GM12878 (cell line): ENCODE results near the gene CAPZB. TPM values are rescaled to one million over a fixed set of nuclear protein-coding genes. Genes with fewer than 3 reads are reported as not detected.
A peak's percentile ranks its signal among the peaks of the same experiment; 100 is the strongest.

ENCODE experiments used
- ATAC-seq: fragments of 200-7000 bp; cut with Tn5 transposase; 3 replicates; pipeline ENCODE4 v1.9.1; 2020; ENCODE audit warnings: mild to moderate bottlenecking, moderate library complexity
- BruUV-seq: library from RNA; stranded (reverse); fragments of 400-500 nt; replicated peaks from 2 replicates; lab custom pipeline; 2021; lab: Mats Ljungman, UMichigan
- CTCF ChIA-PET: fragments of 300-600 bp; sonication (Branson Sonifier 250); formaldehyde crosslinking; extraction: SDS; loops from one replicate; lab custom pipeline; 2021; ENCODE audit warnings: inconsistent platforms; lab: Yijun Ruan, JAX
- POLR2A ChIA-PET: fragments of 350-600 bp; formaldehyde crosslinking; extraction: SDS; loops from one replicate; lab custom pipeline; 2021; ENCODE audit warnings: inconsistent platforms; lab: Charles Lee
- RAD21 ChIA-PET: fragments of 300-600 bp; sonication (Branson Sonifier 250); formaldehyde crosslinking; loops from one replicate; lab custom pipeline; 2023; ENCODE audit warnings: antibody characterized with exemption; ENCODE audit not compliant: unreplicated experiment; lab: Charles Lee
- SMC1A ChIA-PET: fragments of 300-600 bp; sonication (Branson Sonifier 250); formaldehyde crosslinking; loops from one replicate; lab custom pipeline; 2023; ENCODE audit not compliant: unreplicated experiment, uncharacterized antibody; lab: Charles Lee
- DNase-seq: peaks from one replicate; pipeline ENCODE4 v3.0.0-alpha.2; 2011; ENCODE audit warnings: low read depth, low spot score
- FAIRE-seq: peaks from 3 replicates; lab custom pipeline; 2011; peaks lifted over from hg19 to GRCh38; lab: Jason Lieb, UNC
- H2AFZ ChIP-seq: 2 replicates; pipeline ENCODE4 v1.6.0; 2011; ENCODE audit warnings: low read depth, low read length, control low read depth; ENCODE audit not compliant: control insufficient read depth
- H3K27ac ChIP-seq: 2 replicates; pipeline ENCODE4 v1.5.1; 2011; ENCODE audit warnings: control low read depth; ENCODE audit not compliant: control insufficient read depth, insufficient read depth
- H3K27me3 ChIP-seq, 2 experiments: replicated peaks in 1 of 2; 2 replicates each; pipeline versions ENCODE4 v1.6.0 to v1.6.1; 2011; ENCODE audit warnings: low read length in 1 of 2; ENCODE audit not compliant: control insufficient read depth in 2 of 2, insufficient read depth in 2 of 2
- H3K36me3 ChIP-seq, 2 experiments: 2 replicates each; pipeline ENCODE4 v1.5.1; 2011; ENCODE audit warnings: low read length in 1 of 2; ENCODE audit not compliant: control insufficient read depth in 2 of 2, insufficient read depth in 2 of 2
- H3K4me1 ChIP-seq: 2 replicates; pipeline ENCODE4 v1.6.1; 2011; ENCODE audit warnings: mild to moderate bottlenecking, low read length, moderate library complexity, mixed read lengths; ENCODE audit not compliant: control insufficient read depth, insufficient read depth
- H3K4me2 ChIP-seq: 2 replicates; pipeline ENCODE4 v1.6.0; 2011; ENCODE audit warnings: control low read depth; ENCODE audit not compliant: control insufficient read depth, insufficient read depth
- H3K4me3 ChIP-seq: fragments of 200-600 bp; sonication (generic); 2 replicates; pipeline ENCODE4 v1.5.1; 2016
- H3K79me2 ChIP-seq: 2 replicates; pipeline ENCODE4 v1.6.0; 2011; ENCODE audit warnings: low read length; ENCODE audit not compliant: control insufficient read depth, insufficient read depth
- H3K9ac ChIP-seq: 2 replicates; pipeline ENCODE4 v1.8.0; 2011; ENCODE audit warnings: low read length, control low read depth, mixed read lengths; ENCODE audit not compliant: control insufficient read depth, insufficient read depth
- H3K9me3 ChIP-seq: replicated peaks from 3 replicates; pipeline ENCODE4 v1.5.1; 2011; ENCODE audit warnings: mild to moderate bottlenecking, low read length; ENCODE audit not compliant: control insufficient read depth, insufficient read depth
- H4K20me1 ChIP-seq: 2 replicates; pipeline ENCODE4 v1.6.0; 2011; ENCODE audit not compliant: control insufficient read depth, insufficient read depth
- BHLHE40 ChIP-seq, 2 experiments: fragments of 450-650 bp in 1 of 2; IDR thresholded peaks; 2 replicates each; pipeline ENCODE4 v1.6.1; 2011 to 2017; ENCODE audit warnings: low read depth in 2 of 2, borderline replicate concordance in 1 of 2, improper control_type of control experiment in 1 of 2, low read length in 1 of 2, mild to moderate bottlenecking in 1 of 2
- EZH2 ChIP-seq: IDR thresholded peaks from 2 replicates; pipeline ENCODE4 v1.6.1; 2012; ENCODE audit warnings: low read depth, mild to moderate bottlenecking, control low read depth, inconsistent platforms, low read length, borderline replicate concordance; ENCODE audit not compliant: control insufficient read depth
- NKRF ChIP-seq: fragments of 450-650 bp; conservative IDR thresholded peaks from 2 replicates; pipeline ENCODE4 v1.6.1; 2017; ENCODE audit warnings: mild to moderate bottlenecking, moderate library complexity
- NR2C2 ChIP-seq: IDR thresholded peaks from 2 replicates; pipeline ENCODE4 v1.6.1; 2011; ENCODE audit warnings: borderline replicate concordance, low read depth; ENCODE audit not compliant: control insufficient read depth, insufficient read length
- RAD51 ChIP-seq: fragments of 450-650 bp; IDR thresholded peaks from 2 replicates; pipeline ENCODE4 v1.6.1; 2016; ENCODE audit warnings: moderate library complexity, mild to moderate bottlenecking, inconsistent platforms
- RUNX3 ChIP-seq: IDR thresholded peaks from 2 replicates; pipeline ENCODE4 v1.6.1; 2012; ENCODE audit warnings: low read length, inconsistent platforms
- SMAD5 ChIP-seq: IDR thresholded peaks from 2 replicates; pipeline ENCODE4 v1.6.1; 2016; ENCODE audit warnings: antibody characterized with exemption, low read depth
- SREBF2 ChIP-seq: IDR thresholded peaks from 2 replicates; pipeline ENCODE4 v1.6.1; 2012; ENCODE audit warnings: mild to moderate bottlenecking, low read length
- SUPT20H ChIP-seq: IDR thresholded peaks from 2 replicates; pipeline ENCODE4 v1.6.1; 2011; ENCODE audit warnings: low read depth, mild to moderate bottlenecking, low read length, moderate library complexity, borderline replicate concordance; ENCODE audit not compliant: control insufficient read depth
- ZNF622 ChIP-seq: fragments of 450-650 bp; IDR thresholded peaks from 2 replicates; pipeline ENCODE4 v1.6.1; 2017; ENCODE audit warnings: mild to moderate bottlenecking, inconsistent platforms
- WGBS: methylation state at CpG from one replicate; pipeline ENCODE4 v1.1.6; 2016; ENCODE audit warnings: low lambda C conversion rate; ENCODE audit not compliant: insufficient replicate concordance, insufficient coverage; ENCODE audit errors: missing lambda C conversion rate; 5-methylcytosine and 5-hydroxymethylcytosine counted together
- in situ Hi-C: fragments of 300-500 bp; cut with MboI; formaldehyde crosslinking; loops from 9 replicates; pipeline ENCODE4 v1.14.3; 2018; ENCODE audit warnings: mixed read lengths
- intact Hi-C: fragments of 100-400 bp; cut with micrococcal nuclease; formaldehyde crosslinking; loops from one replicate; pipeline ENCODE4 v1.14.2; 2022; ENCODE audit not compliant: unreplicated experiment
- polyA plus RNA-seq, 11 experiments: library from polyadenylated mRNA; depleted of rRNA in 4 of 11; unstranded in 6 of 11; stranded (reverse) in 5 of 11; fragments of >200 nt; fragmentation: Nextera tagmentation in 4 of 11; fragmentation: Illumina TruSeq in 1 of 11; extraction: Ambion mirVana in 4 of 11; extraction: Trizol in 1 of 11; gene quantifications; 1 replicate in 1 of 11; 2 replicates in 10 of 11; pipeline versions ENCODE4 v1.2.1 to v1.2.3, GENCODE V29; 2011 to 2016; ENCODE audit warnings: inconsistent platforms in 2 of 11, missing spikeins in 2 of 11, low read depth in 1 of 11
- total RNA-seq, 4 experiments: library from RNA; depleted of rRNA in 3 of 4; stranded (reverse); fragments of >200 nt in 3 of 4; fragmentation: Illumina TruSeq in 1 of 4; extraction: Trizol in 1 of 4; gene quantifications; 2 replicates each; pipeline versions ENCODE4 v1.2.1 to v1.2.3, GENCODE V29; 2013 to 2021
- TF ChIP-seq, protein P1 (sequence below): fragments of 450-650 bp; IDR thresholded peaks from 2 replicates; pipeline ENCODE4 v1.6.1; 2017; ENCODE audit warnings: mild to moderate bottlenecking, moderate library complexity

CAPZB gene
- total and polyA plus RNA-seq, 10 of the 15 experiments (the other 5 are each of a cell fraction or from before 2014, with no cell fraction given), result 104 to 454 (median 213) TPM

- H3K27ac ChIP-seq, result no peak overlapping the region
- H3K4me1 ChIP-seq, result no peaks in the 10 kb centered on the region
- no peak overlapping the region for H3K4me2 ChIP-seq
- TF ChIP-seq NR2C2, result no peak
- no peak for TF ChIP-seq RUNX3
- TF ChIP-seq SREBF2, result no peak
- no peak for TF ChIP-seq SMAD5
- FAIRE-seq, result no peak
- H3K4me3 ChIP-seq, result no peak overlapping the region
- H3K27me3 ChIP-seq, result no peaks in the 10 kb centered on the region
- no peaks in the 10 kb centered on the region for H4K20me1 ChIP-seq
- ChIA-PET SMC1A (interaction anchor here (0.9 kb wide), 1 partner anchor 12 kb away, joined by 3 read pairs; no protein-coding TSS in a partner anchor), POLR2A (no interaction called here), RAD21 (no interaction called here), CTCF (no interaction called here)
- no TSS peak for BruUV-seq
- no peak overlapping the region for H3K9ac ChIP-seq
- no peak for ATAC-seq
- WGBS, result 41% methylated on average over 7 of the region's 7 CpGs
- H3K79me2 ChIP-seq, result no peaks in the 10 kb centered on the region
- intact Hi-C loops, result no loop called here
- peaks cover 3% of the 10 kb centered on the region; the same call in 2 of the 3 replicates for H3K9me3 ChIP-seq
- H3K36me3 ChIP-seq, result no peaks in the 10 kb centered on the region
- no peak overlapping the region for H2AFZ ChIP-seq
- in situ Hi-C loops, result no loop called here
- no peak for DNase-seq
Measured at GRCh38 chr1:19514391-19514831, 29.1 kb upstream of the CAPZB start.

DNA sequence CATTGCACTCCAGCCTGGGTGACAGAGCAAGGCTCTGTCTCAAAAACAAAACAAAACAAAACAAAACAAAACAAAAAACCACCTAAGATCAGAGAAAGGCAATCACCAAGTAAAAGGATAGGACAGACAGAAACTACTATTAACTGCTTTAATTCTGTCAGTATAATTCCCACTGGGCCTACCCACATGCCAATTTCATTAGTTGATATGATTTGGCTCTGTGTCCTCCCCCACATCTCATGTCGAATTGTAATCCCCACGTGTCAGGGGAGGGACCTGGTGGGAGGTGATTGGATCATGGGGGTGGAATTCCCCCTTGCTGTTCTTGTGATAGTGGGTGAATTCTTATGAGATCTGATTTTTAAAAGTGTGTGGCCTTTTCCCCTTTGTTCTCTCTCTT is 27.2 kb upstream of the CAPZB start:
- no peak overlapping the region for H3K9ac ChIP-seq
- SMC1A ChIA-PET, result no interaction called here
- no peak overlapping the region for H3K4me3 ChIP-seq
- H4K20me1 ChIP-seq, result no peaks in the 10 kb centered on the region
- ATAC-seq, result peak; percentile 21; the same call in 2 of the 3 replicates
- peaks cover under 1% of the 10 kb centered on the region; the same call in 2 of the 3 replicates for H3K9me3 ChIP-seq
- RAD21 ChIA-PET, result no interaction called here
- BruUV-seq, result no TSS peak
- WGBS, result 0% methylated on average over 2 of the region's 2 CpGs
- POLR2A ChIA-PET, result no interaction called here
- no peak overlapping the region for H3K27ac ChIP-seq
- H2AFZ ChIP-seq, result no peak overlapping the region
- no peak overlapping the region for H3K4me2 ChIP-seq
- no peaks in the 10 kb centered on the region for H3K27me3 ChIP-seq
- in situ Hi-C loops, result no loop called here
- H3K36me3 ChIP-seq, result no peaks in the 10 kb centered on the region
- intact Hi-C loops, result no loop called here
- no peaks in the 10 kb centered on the region for H3K79me2 ChIP-seq
- FAIRE-seq, result no peak
- no peaks in the 10 kb centered on the region for H3K4me1 ChIP-seq
- CTCF ChIA-PET, result no interaction called here
- no peak for DNase-seq
- TF ChIP-seq NKRF (no peak), RAD51 (peak; percentile 24; the same call in 1 of the 2 replicates), BHLHE40 (IDR thresholded peaks at IDR 0.05; ENCODE audit: borderline replicate concordance in 1 of 2, low read depth in 2 of 2, low read length in 1 of 2) (peak in 1 of 2 experiments; percentile 41; a peak in 1 of 4 replicates), ZNF622 (no peak), EZH2 (no peak), SUPT20H (no peak)
- TF ChIP-seq, protein P1, sequence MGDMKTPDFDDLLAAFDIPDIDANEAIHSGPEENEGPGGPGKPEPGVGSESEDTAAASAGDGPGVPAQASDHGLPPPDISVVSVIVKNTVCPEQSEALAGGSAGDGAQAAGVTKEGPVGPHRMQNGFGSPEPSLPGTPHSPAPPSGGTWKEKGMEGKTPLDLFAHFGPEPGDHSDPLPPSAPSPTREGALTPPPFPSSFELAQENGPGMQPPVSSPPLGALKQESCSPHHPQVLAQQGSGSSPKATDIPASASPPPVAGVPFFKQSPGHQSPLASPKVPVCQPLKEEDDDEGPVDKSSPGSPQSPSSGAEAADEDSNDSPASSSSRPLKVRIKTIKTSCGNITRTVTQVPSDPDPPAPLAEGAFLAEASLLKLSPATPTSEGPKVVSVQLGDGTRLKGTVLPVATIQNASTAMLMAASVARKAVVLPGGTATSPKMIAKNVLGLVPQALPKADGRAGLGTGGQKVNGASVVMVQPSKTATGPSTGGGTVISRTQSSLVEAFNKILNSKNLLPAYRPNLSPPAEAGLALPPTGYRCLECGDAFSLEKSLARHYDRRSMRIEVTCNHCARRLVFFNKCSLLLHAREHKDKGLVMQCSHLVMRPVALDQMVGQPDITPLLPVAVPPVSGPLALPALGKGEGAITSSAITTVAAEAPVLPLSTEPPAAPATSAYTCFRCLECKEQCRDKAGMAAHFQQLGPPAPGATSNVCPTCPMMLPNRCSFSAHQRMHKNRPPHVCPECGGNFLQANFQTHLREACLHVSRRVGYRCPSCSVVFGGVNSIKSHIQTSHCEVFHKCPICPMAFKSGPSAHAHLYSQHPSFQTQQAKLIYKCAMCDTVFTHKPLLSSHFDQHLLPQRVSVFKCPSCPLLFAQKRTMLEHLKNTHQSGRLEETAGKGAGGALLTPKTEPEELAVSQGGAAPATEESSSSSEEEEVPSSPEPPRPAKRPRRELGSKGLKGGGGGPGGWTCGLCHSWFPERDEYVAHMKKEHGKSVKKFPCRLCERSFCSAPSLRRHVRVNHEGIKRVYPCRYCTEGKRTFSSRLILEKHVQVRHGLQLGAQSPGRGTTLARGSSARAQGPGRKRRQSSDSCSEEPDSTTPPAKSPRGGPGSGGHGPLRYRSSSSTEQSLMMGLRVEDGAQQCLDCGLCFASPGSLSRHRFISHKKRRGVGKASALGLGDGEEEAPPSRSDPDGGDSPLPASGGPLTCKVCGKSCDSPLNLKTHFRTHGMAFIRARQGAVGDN, result 0 out of 2 replicates have a peak, but pooled peaks have one; percentile 40
